CD4-positive, CD25-positive, alpha-beta regulatory T cell (primary cell): ENCODE results near the gene EYA2. TPM values are rescaled to one million over a fixed set of nuclear protein-coding genes. Genes with fewer than 3 reads are reported as not detected.

Experiments
- ATAC-seq, 2 donors: fragments of 150-1000 bp; cut with Tn5 transposase; one replicate each; pipeline ENCODE4 v1.10.0; 2021; ENCODE audit warnings: low read depth in 2 of 2, moderate number of reproducible peaks in 2 of 2, moderate library complexity in 1 of 2
- DNase-seq, 3 donors: peaks; one replicate each; pipeline versions ENCODE4 v3.0.0 to v3.0.0-alpha.2; 2012 to 2022; ENCODE audit warnings: mixed read lengths in 1 of 3
- H3K27ac ChIP-seq: one replicate; pipeline ENCODE4 v1.7.0; 2013; ENCODE audit warnings: mild to moderate bottlenecking, low read length; ENCODE audit not compliant: insufficient read depth, poor library complexity, severe bottlenecking
- H3K27me3 ChIP-seq: one replicate; pipeline ENCODE4 v1.7.0; 2013; ENCODE audit warnings: low read length; ENCODE audit not compliant: control insufficient read depth, insufficient read depth
- H3K36me3 ChIP-seq: one replicate; pipeline ENCODE4 v1.7.0; 2013; ENCODE audit warnings: mild to moderate bottlenecking, low read length, moderate library complexity; ENCODE audit not compliant: control insufficient read depth, insufficient read depth
- H3K4me1 ChIP-seq: 2 replicates; pipeline ENCODE4 v1.7.0; 2013; ENCODE audit warnings: mild to moderate bottlenecking, low read length; ENCODE audit not compliant: insufficient read depth, control insufficient read depth, poor library complexity, severe bottlenecking
- H3K4me3 ChIP-seq: one replicate; pipeline ENCODE4 v1.7.0; 2013; ENCODE audit warnings: low read depth, mild to moderate bottlenecking, low read length, moderate library complexity
- H3K9me3 ChIP-seq, 2 experiments: 1 replicate in 1 of 2; 2 replicates in 1 of 2; pipeline ENCODE4 v1.7.0; 2013; ENCODE audit warnings: low read length in 2 of 2, mild to moderate bottlenecking in 1 of 2, moderate library complexity in 1 of 2; ENCODE audit not compliant: control insufficient read depth in 2 of 2
- H3K27ac Mint-ChIP-seq, 3 donors: one replicate each; pipeline ENCODE4 v1.8.0; 2020 to 2022; ENCODE audit warnings: mild to moderate bottlenecking in 3 of 3, mixed read lengths in 3 of 3, moderate library complexity in 2 of 3
- H3K27me3 Mint-ChIP-seq: one replicate; pipeline ENCODE4 v1.8.0; 2022; ENCODE audit warnings: mild to moderate bottlenecking, mixed read lengths
- H3K36me3 Mint-ChIP-seq: one replicate; pipeline ENCODE4 v1.8.0; 2020; ENCODE audit warnings: mixed read lengths
- H3K4me1 Mint-ChIP-seq, 4 donors: one replicate each; pipeline ENCODE4 v1.8.0; 2020 to 2022; ENCODE audit warnings: mixed read lengths in 4 of 4, mild to moderate bottlenecking in 1 of 4
- H3K4me3 Mint-ChIP-seq, 4 donors: one replicate each; pipeline ENCODE4 v1.8.0; 2020 to 2022; ENCODE audit warnings: mild to moderate bottlenecking in 4 of 4, mixed read lengths in 4 of 4, moderate library complexity in 3 of 4
- H3K9me3 Mint-ChIP-seq, 7 donors: one replicate each; pipeline ENCODE4 v1.8.0; 2020 to 2022; ENCODE audit warnings: mixed read lengths in 7 of 7, mild to moderate bottlenecking in 3 of 7, moderate library complexity in 2 of 7
- polyA plus RNA-seq, 4 donors: library from polyadenylated mRNA; unstranded; fragments of 300-500 nt; fragmentation: Illumina TruSeq; gene quantifications; one replicate each; pipeline ENCODE4 v1.2.3, GENCODE V29; 2021
- total RNA-seq: library from RNA; stranded (reverse); gene quantifications from one replicate; pipeline ENCODE4 v1.2.3, GENCODE V29; 2022

Gene EYA2
- total and polyA plus RNA-seq, 5 donors from 2014 or later: not detected

GRCh38 chr20:46995561-46996142, 101.0 kb downstream of the EYA2 start:
- H3K9me3 ChIP-seq: no peaks in the 10 kb centered on the region
- H3K27me3 ChIP-seq: peaks cover 2% of the 10 kb centered on the region
- Mint-ChIP-seq H3K27ac (no peak overlapping the region), H3K4me1 (peaks cover 6 to 21% (median 12%) of the 10 kb centered on the region in 4 donors), H3K4me3 (peak overlapping the region in 1 of 4 donors; percentile 2), H3K9me3 (peaks cover 0 to 5% (median 0%) of the 10 kb centered on the region in 7 donors), H3K27me3 (peaks cover 13% of the 10 kb centered on the region), H3K36me3 (no peaks in the 10 kb centered on the region)
- peaks cover 8% of the 10 kb centered on the region for H3K4me1 ChIP-seq
- H3K4me3 ChIP-seq: no peak overlapping the region
- no peak for DNase-seq
- no peaks in the 10 kb centered on the region for H3K36me3 ChIP-seq
- H3K27ac ChIP-seq: no peak overlapping the region
- ATAC-seq: no peak

- H3K36me3 Mint-ChIP-seq: no peaks in the 10 kb centered on the region
- H3K4me1 Mint-ChIP-seq: peaks cover 6 to 17% (median 10%) of the 10 kb centered on the region in 4 donors
- H3K27me3 Mint-ChIP-seq: peaks cover 10% of the 10 kb centered on the region
- no peak for ATAC-seq
- Histone ChIP-seq H3K9me3 (no peaks in the 10 kb centered on the region), H3K36me3 (no peaks in the 10 kb centered on the region), H3K4me3 (no peak overlapping the region), H3K27ac (no peak overlapping the region), H3K4me1 (peaks cover 8% of the 10 kb centered on the region), H3K27me3 (peaks cover 2% of the 10 kb centered on the region)
- no peak overlapping the region for H3K4me3 Mint-ChIP-seq
- H3K27ac Mint-ChIP-seq: no peak overlapping the region
- DNase-seq: no peak
- peaks cover 0 to 2% (median 0%) of the 10 kb centered on the region in 7 donors for H3K9me3 Mint-ChIP-seq
These were observed 102.5 kb downstream of the EYA2 start for GRCh38 chr20:46997187-46997586.

- peaks cover 8% of the 10 kb centered on the region for H3K4me1 ChIP-seq
- H3K4me3 ChIP-seq: no peak overlapping the region
- H3K27ac Mint-ChIP-seq: no peak overlapping the region
- no peaks in the 10 kb centered on the region for H3K36me3 Mint-ChIP-seq
- no peak for DNase-seq
- no peak overlapping the region for H3K27ac ChIP-seq
- peaks cover 19% of the 10 kb centered on the region for H3K27me3 Mint-ChIP-seq
- H3K4me1 Mint-ChIP-seq: peaks cover 6 to 10% (median 8%) of the 10 kb centered on the region in 4 donors
- H3K9me3 Mint-ChIP-seq: no peaks in the 10 kb centered on the region
- peaks cover 2% of the 10 kb centered on the region for H3K27me3 ChIP-seq
- H3K36me3 ChIP-seq: no peaks in the 10 kb centered on the region
- H3K9me3 ChIP-seq: no peaks in the 10 kb centered on the region
- ATAC-seq: no peak
- no peak overlapping the region for H3K4me3 Mint-ChIP-seq
These were observed 104.0 kb downstream of the EYA2 start for GRCh38 chr20:46998477-46999240.

- no peak for ATAC-seq
- H3K4me1 Mint-ChIP-seq: peaks cover 0 to 2% (median 0%) of the 10 kb centered on the region in 4 donors
These were observed 105.3 kb downstream of the EYA2 start for GRCh38 chr20:46999801-47000465.

GRCh38 chr20:47003223-47003622, 108.6 kb downstream of the EYA2 start:
- H3K4me3 ChIP-seq: no peak overlapping the region
- no peaks in the 10 kb centered on the region for H3K4me1 ChIP-seq
- no peak for ATAC-seq
- H3K27ac Mint-ChIP-seq: no peak overlapping the region
- H3K4me3 Mint-ChIP-seq: no peak overlapping the region
- H3K9me3 Mint-ChIP-seq: peaks cover 0 to 7% (median 2%) of the 10 kb centered on the region in 7 donors
- H3K9me3 ChIP-seq: peaks cover 0 to 6% of the 10 kb centered on the region in 2 experiments
- H3K36me3 Mint-ChIP-seq: no peaks in the 10 kb centered on the region
- H3K36me3 ChIP-seq: no peaks in the 10 kb centered on the region
- H3K27ac ChIP-seq: no peak overlapping the region
- peaks cover 25% of the 10 kb centered on the region for H3K27me3 Mint-ChIP-seq
- peak in 1 of 3 donors; percentile 60 for DNase-seq
- no peaks in the 10 kb centered on the region for H3K27me3 ChIP-seq
- peaks cover 0 to 2% (median 0%) of the 10 kb centered on the region in 4 donors for H3K4me1 Mint-ChIP-seq

More at GRCh38 chr20:46999801-47000465, 105.3 kb downstream of the EYA2 start:
- no peaks in the 10 kb centered on the region for H3K36me3 Mint-ChIP-seq
- Histone ChIP-seq H3K36me3 (no peaks in the 10 kb centered on the region), H3K4me3 (no peak overlapping the region), H3K27me3 (peaks cover 2% of the 10 kb centered on the region), H3K27ac (no peak overlapping the region), H3K4me1 (no peaks in the 10 kb centered on the region), H3K9me3 (peaks cover 0 to 6% of the 10 kb centered on the region in 2 experiments)
- peaks cover 0 to 5% (median 0%) of the 10 kb centered on the region in 7 donors for H3K9me3 Mint-ChIP-seq
- peaks cover 19% of the 10 kb centered on the region for H3K27me3 Mint-ChIP-seq
- no peak overlapping the region for H3K4me3 Mint-ChIP-seq
- H3K27ac Mint-ChIP-seq: peak overlapping the region in 1 of 3 donors; percentile 9
- DNase-seq: no peak

- H3K27me3 ChIP-seq: peaks cover 1% of the 10 kb centered on the region
- Mint-ChIP-seq H3K36me3 (no peaks in the 10 kb centered on the region), H3K9me3 (peaks cover 0 to 7% (median 2%) of the 10 kb centered on the region in 7 donors), H3K4me1 (peaks cover 0 to 2% (median 0%) of the 10 kb centered on the region in 4 donors), H3K27ac (no peak overlapping the region), H3K27me3 (peaks cover 24% of the 10 kb centered on the region), H3K4me3 (no peak overlapping the region)
- H3K36me3 ChIP-seq: no peaks in the 10 kb centered on the region
- DNase-seq: no peak
- ATAC-seq: no peak
- no peak overlapping the region for H3K27ac ChIP-seq
- peaks cover 0 to 6% of the 10 kb centered on the region in 2 experiments for H3K9me3 ChIP-seq
- no peak overlapping the region for H3K4me3 ChIP-seq
- no peaks in the 10 kb centered on the region for H3K4me1 ChIP-seq
These were observed 109.5 kb downstream of the EYA2 start for GRCh38 chr20:47004179-47004578.

- Mint-ChIP-seq H3K4me1 (peaks cover 0 to 5% (median 0%) of the 10 kb centered on the region in 4 donors), H3K9me3 (peaks cover 0 to 7% (median 4%) of the 10 kb centered on the region in 7 donors), H3K27me3 (peaks cover 19% of the 10 kb centered on the region), H3K4me3 (no peak overlapping the region), H3K27ac (no peak overlapping the region), H3K36me3 (no peaks in the 10 kb centered on the region)
- Histone ChIP-seq H3K27me3 (peaks cover 2% of the 10 kb centered on the region), H3K9me3 (peaks cover 0 to 6% of the 10 kb centered on the region in 2 experiments), H3K4me1 (no peaks in the 10 kb centered on the region), H3K4me3 (no peak overlapping the region), H3K36me3 (no peaks in the 10 kb centered on the region), H3K27ac (no peak overlapping the region)
- ATAC-seq (no peak), DNase-seq (no peak)
These were observed 113.4 kb downstream of the EYA2 start for GRCh38 chr20:47007826-47008655.
